Adipocyte (in vitro differentiated cells): ENCODE measurements around the gene EIF4EBP2.

Source experiments
- DNase-seq: peaks from one replicate; pipeline ENCODE4 v3.0.0-alpha.2; 2015; ENCODE audit warnings: low read depth
- H3K27me3 ChIP-seq: replicated peaks from 2 replicates; pipeline ENCODE4 v1.7.0; 2013; ENCODE audit warnings: mild to moderate bottlenecking, low read length, moderate library complexity; ENCODE audit not compliant: control insufficient read depth, insufficient read depth
- H3K36me3 ChIP-seq: 2 replicates; pipeline ENCODE4 v1.7.0; 2013; ENCODE audit warnings: low read length, mild to moderate bottlenecking, moderate library complexity; ENCODE audit not compliant: control insufficient read depth, insufficient read depth, severe bottlenecking
- H3K4me1 ChIP-seq: 2 replicates; pipeline ENCODE4 v1.7.0; 2013; ENCODE audit warnings: mild to moderate bottlenecking, low read length, moderate library complexity; ENCODE audit not compliant: control insufficient read depth, insufficient read depth
- H3K4me3 ChIP-seq: 2 replicates; pipeline ENCODE4 v1.7.0; 2013; ENCODE audit warnings: mild to moderate bottlenecking, low read length, moderate library complexity
- H3K9ac ChIP-seq: 2 replicates; pipeline ENCODE4 v1.7.0; 2013; ENCODE audit warnings: mild to moderate bottlenecking, low read length, moderate library complexity
- H3K9me3 ChIP-seq: 2 replicates; pipeline ENCODE4 v1.7.0; 2013; ENCODE audit warnings: mild to moderate bottlenecking, low read length, moderate library complexity; ENCODE audit not compliant: control insufficient read depth

Gene EIF4EBP2

DNA sequence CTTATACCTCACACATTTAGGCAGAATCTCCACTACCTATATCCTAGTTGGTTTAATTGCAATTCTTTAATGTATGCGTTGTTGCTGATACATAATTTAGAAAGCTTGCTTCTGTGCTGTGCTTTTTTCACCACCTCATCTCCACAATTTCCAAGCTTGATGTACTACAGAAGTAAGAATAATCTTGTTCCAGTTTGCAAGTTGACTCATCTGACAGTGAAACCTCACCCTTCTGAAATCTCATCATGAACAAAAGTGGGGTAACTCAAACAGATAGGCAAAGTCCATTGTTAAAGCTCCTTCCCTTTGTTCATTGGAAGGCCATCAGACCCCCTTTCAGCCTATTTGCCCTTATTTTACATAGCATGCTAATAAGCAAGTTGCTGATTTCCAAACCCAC, 13.6 kb downstream of the EIF4EBP2 start:
- Histone ChIP-seq H3K27me3 (no peaks in the 10 kb centered on the region), H3K9me3 (no peaks in the 10 kb centered on the region), H3K9ac (no peak overlapping the region), H3K36me3 (peaks cover 54% of the 10 kb centered on the region), H3K4me3 (no peak overlapping the region), H3K4me1 (peaks cover 41% of the 10 kb centered on the region)
- no peak for DNase-seq

DNA sequence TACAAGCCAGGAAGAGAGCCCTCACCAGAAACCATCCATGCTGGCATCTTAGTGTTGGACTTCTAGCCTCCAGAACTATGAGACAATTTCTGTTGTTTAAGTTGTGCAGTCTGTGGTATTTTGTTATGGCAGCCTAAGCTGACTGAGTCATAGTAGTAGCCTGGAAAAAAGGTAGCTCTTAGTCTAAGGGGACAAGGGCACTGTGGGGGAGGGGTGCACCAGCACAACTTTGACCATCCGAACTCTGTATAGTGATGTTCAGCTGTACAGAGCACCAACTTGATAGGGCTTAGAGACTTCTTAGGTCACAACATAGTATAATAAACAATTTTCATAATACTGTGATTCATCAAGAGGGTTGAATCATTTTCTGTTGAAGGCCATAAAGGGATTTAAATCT, 14.3 kb downstream of the EIF4EBP2 start:
- no peak overlapping the region for H3K9ac ChIP-seq
- no peaks in the 10 kb centered on the region for H3K27me3 ChIP-seq
- peaks cover 35% of the 10 kb centered on the region for H3K4me1 ChIP-seq
- H3K4me3 ChIP-seq, result no peak overlapping the region
- H3K9me3 ChIP-seq, result no peaks in the 10 kb centered on the region
- DNase-seq, result peak; percentile 30
- H3K36me3 ChIP-seq, result peaks cover 58% of the 10 kb centered on the region

DNA sequence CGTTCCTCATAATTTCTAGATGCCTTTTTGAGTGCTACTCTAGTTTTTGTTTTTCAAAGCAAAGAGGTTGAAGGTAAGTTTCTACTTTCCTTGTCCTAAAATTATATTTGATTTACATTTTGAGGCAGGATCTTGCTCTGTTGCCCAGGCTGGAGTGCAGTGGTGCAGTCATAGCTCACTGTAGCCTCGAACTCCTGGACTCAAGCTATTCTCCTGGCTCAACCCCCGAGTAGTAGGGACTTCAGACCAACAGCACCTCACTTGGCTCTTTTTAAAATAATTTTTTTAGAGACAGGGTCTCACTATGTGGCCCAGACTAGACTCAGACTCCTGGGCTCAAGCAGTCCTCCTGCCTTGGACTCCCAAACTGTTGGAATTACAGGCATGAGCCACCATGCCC, 14.8 kb downstream of the EIF4EBP2 start:
- peaks cover 63% of the 10 kb centered on the region for H3K36me3 ChIP-seq

DNA sequence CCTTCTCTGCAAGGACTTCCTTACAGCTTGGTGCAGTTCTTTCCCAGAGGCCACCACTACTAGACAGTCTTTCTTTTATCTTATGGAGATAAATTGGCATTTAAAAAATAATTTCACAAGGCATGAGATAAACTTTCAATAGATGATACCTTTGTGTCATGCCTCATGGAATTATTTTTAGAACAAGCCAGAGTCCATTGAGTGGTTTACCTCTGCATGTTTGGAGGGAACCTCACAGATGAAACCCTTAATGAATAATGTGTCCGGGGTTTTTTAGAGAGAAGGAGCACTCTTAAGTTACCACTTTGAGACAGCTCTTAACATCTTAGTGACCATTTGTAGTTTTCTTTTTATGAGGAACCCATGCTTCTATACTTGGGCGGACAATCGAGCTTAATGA, 20.4 kb downstream of the EIF4EBP2 start:
- H3K27me3 ChIP-seq, result no peaks in the 10 kb centered on the region
- DNase-seq, result no peak
- H3K4me1 ChIP-seq, result peaks cover 27% of the 10 kb centered on the region
- H3K9ac ChIP-seq, result no peak overlapping the region
- H3K4me3 ChIP-seq, result no peak overlapping the region
- H3K9me3 ChIP-seq, result no peaks in the 10 kb centered on the region
- H3K36me3 ChIP-seq, result peaks cover 99% of the 10 kb centered on the region

More for the DNA sequence above, 14.8 kb downstream of the EIF4EBP2 start:
- DNase-seq, result no peak
- Histone ChIP-seq H3K4me3 (no peak overlapping the region), H3K4me1 (peaks cover 35% of the 10 kb centered on the region), H3K9me3 (no peaks in the 10 kb centered on the region), H3K27me3 (no peaks in the 10 kb centered on the region), H3K9ac (no peak overlapping the region)

DNA sequence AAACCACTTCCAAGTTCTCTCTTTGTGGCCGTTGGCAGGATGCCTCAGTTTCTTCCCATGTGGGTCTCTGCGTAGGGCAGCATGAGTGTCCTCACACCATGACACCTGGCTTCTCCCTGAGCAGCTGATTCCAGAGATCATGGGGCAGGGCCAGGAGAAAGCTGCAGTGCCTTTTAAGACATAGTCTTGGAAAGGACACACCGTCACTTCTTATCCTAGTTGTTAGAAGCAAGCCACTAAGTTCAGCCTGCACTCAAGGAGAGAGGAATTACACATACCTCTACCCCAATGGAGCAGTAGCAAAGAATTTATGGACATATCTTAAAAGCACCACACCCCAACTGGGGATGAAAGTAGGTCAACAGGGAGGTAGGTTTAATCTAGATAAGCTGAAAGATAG, 21.2 kb downstream of the EIF4EBP2 start:
- H3K4me1 ChIP-seq, result peaks cover 32% of the 10 kb centered on the region
- DNase-seq, result no peak
- H3K4me3 ChIP-seq, result no peak overlapping the region
- H3K27me3 ChIP-seq, result no peaks in the 10 kb centered on the region
- H3K9ac ChIP-seq, result no peak overlapping the region
- peaks cover 99% of the 10 kb centered on the region for H3K36me3 ChIP-seq
- no peaks in the 10 kb centered on the region for H3K9me3 ChIP-seq

DNA sequence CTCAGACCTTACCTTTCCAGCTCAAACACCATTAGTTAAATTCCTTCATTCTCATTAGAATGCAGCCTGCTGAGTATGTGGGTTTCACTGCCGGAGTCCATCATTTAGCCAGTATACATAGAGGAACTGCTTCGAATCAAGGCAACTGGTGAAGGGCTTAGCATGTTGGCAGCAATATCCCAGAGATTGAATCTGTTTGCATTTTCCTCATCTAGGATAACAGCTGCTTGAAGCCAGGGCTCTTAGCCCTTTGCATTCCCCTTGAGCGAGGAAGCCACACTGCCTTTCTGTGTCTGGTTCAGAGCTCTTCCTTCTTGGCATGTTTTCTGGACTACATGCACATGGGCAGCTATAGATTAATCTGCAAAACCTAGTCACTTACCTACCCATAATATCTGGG, 22.9 kb downstream of the EIF4EBP2 start:
- Histone ChIP-seq H3K36me3 (peaks cover 85% of the 10 kb centered on the region), H3K9ac (no peak overlapping the region), H3K27me3 (no peaks in the 10 kb centered on the region), H3K9me3 (no peaks in the 10 kb centered on the region), H3K4me3 (no peak overlapping the region), H3K4me1 (peaks cover 39% of the 10 kb centered on the region)
- DNase-seq, result no peak

DNA sequence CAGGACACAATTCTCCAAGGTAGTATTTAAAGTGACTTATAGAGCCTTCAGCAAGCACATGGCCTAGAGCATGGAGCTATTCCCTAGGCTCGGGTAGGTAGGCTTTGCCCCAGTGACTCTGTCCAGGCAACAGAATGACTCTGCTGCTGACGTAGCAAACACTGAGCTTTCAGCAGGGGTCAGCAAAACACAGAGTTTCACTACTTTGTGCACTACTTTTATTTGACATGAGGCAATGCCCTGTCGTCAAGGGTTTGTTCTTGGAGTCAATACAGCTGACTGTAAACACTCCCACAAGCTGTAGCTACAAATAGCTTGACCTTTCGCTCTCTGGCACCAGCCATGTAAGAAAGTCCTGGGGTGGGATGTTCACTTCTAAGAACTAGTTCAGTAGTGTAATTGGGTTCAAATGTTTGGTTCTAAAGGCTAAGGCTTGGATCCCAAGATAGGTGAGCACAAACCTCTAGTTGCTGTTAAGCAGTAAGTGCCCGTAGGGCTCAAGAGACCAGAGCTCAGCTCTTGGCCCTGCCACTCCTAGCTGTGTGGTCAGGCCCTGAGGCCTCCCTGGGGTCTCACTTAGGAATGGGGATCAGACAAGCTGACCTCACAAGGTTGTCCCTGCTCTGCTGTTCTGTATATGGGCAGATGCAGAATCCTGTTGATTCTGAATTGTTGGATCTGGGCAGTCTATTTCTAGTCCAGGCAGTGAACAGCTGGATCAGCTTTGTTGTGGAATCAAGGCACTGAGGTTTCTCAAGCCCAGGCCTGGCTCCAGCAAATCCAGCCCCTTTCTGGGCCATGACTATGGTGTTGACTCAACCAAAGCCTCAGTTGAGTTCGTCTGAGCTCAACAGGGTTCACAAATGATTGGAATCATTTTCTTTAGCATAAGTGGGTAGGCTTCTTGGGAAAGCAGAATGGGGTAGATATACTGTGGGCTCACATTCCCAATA, 26.8 kb downstream of the EIF4EBP2 start:
- peak overlapping the region; percentile 16 for H3K4me3 ChIP-seq
- peak overlapping the region; percentile 23 for H3K9ac ChIP-seq
- H3K27me3 ChIP-seq, result no peaks in the 10 kb centered on the region
- peak; percentile 41 for DNase-seq
- H3K36me3 ChIP-seq, result peaks cover 51% of the 10 kb centered on the region
- peaks cover 47% of the 10 kb centered on the region for H3K4me1 ChIP-seq
- H3K9me3 ChIP-seq, result no peaks in the 10 kb centered on the region

DNA sequence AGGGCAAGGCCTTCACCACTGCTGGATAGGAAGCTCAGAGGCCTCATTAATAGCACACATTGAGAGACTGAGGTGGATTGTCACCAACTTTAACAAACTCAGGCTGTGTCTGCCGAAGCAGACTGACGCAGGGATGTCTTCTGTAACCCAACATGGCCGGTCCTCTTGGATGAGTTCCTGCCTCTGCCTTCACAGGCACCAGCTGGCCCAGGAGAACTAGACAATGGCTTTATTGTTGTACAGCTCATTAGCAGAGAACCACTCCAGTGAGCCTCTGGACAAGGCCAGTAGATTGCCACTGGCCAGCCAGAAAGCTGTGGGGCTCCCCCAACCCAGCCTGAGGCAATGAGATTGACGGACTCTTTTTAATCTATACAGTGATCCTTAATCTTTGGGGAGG, 28.2 kb downstream of the EIF4EBP2 start:
- Histone ChIP-seq H3K9ac (no peak overlapping the region), H3K4me1 (peaks cover 45% of the 10 kb centered on the region), H3K4me3 (no peak overlapping the region), H3K9me3 (no peaks in the 10 kb centered on the region), H3K27me3 (no peaks in the 10 kb centered on the region), H3K36me3 (peaks cover 37% of the 10 kb centered on the region)
- no peak for DNase-seq

DNA sequence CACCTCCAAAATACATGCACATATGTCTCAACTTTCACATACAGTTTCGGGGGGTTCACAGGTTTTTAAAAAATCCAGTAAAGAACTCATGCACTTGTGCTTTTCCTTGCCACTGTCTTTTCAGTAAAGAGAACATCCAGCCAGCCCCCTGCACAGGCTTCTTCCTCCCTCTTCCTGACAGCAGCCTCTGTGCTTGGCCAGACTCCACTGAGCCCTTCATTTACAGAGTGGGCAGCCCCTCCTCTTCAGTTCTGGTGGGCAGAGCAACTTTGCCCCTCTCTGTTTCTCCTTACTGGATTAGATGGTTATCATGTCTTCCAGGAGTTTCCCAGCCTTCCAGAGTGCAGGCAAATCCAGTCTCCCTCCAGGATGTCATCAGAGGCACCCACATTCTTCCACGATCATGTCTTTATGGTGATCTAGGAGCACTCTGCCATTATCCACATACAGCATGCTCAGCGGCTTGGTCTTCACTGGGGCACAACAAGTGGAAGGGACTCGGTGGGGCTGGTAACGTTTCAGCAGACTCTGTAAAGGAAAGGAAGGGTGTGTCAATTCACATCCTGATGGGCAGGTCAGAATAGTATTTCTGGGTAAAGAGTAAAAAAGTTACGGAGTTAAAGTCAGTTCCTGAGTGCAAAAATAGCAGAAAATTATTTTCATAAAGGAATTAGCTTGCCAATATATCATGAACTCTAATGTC, 28.8 kb downstream of the EIF4EBP2 start:
- Histone ChIP-seq H3K27me3 (no peaks in the 10 kb centered on the region), H3K4me1 (peaks cover 45% of the 10 kb centered on the region), H3K9me3 (no peaks in the 10 kb centered on the region), H3K4me3 (no peak overlapping the region), H3K36me3 (peaks cover 31% of the 10 kb centered on the region), H3K9ac (no peak overlapping the region)
- DNase-seq, result no peak

DNA sequence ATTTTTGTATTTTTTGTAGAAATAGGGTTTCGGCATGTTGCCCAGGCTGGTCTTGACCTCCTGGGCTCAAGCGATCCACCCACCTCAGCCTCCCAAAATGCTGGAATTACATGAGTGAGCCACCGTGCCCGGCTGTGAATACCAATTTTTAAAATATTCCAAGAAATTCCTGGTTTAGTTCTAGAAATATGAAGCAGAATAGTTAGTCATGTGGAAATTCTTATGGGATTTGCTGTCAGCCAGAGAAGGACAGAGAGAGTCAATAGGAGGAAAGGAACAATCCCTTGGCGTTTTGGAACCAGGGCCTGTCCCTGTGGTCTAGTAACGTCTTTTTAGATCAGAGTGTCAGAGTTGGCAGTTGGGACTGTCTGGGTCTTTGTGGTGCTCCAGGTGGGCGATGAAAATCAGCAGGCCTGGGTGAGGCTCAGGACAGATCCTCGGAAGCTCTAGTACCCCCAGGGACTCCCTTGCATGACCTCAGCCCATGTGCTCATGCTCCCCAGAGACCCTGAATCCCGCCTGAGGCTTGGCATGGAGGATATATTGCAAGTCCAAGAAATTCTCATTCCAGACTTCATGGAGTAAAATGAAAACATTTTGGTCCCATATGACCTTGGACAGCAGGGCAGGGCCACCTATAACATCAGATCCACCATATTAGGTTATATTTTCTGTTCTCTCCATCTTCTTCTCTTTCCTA, 29.8 kb downstream of the EIF4EBP2 start:
- Histone ChIP-seq H3K27me3 (peaks cover 3% of the 10 kb centered on the region), H3K9ac (no peak overlapping the region), H3K4me1 (peaks cover 45% of the 10 kb centered on the region), H3K36me3 (peaks cover 21% of the 10 kb centered on the region), H3K4me3 (no peak overlapping the region), H3K9me3 (no peaks in the 10 kb centered on the region)
- DNase-seq, result peak; percentile 22
